Tibial nerve (tissue), 4 donors: ENCODE results near the gene ADORA1. TPM values are rescaled to one million over a fixed set of nuclear protein-coding genes. Genes with fewer than 3 reads are reported as not detected.

Experiments used
- DNase-seq, 2 donors: peaks; one replicate each; pipeline ENCODE4 v3.0.0-alpha.2; 2019; ENCODE audit warnings: low spot score in 2 of 2
- H3K27ac ChIP-seq, 4 donors: fragments of 200-600 bp; sonication (generic) in 3 of 4; one replicate each; pipeline ENCODE4 v1.5.1; 2017 to 2019; ENCODE audit warnings: mild to moderate bottlenecking in 1 of 4
- H3K27me3 ChIP-seq, 2 donors: fragments of 200-600 bp; sonication (generic) in 1 of 2; one replicate each; pipeline versions ENCODE4 v1.5.1 to v1.6.0; 2017 to 2019
- H3K36me3 ChIP-seq, 3 donors: fragments of 200-600 bp; sonication (generic); one replicate each; pipeline ENCODE4 v1.5.1; 2018 to 2019
- H3K4me1 ChIP-seq, 4 donors: fragments of 200-600 bp; sonication (generic) in 3 of 4; one replicate each; pipeline ENCODE4 v1.5.1; 2017 to 2019
- H3K4me3 ChIP-seq, 4 donors: fragments of 200-600 bp; sonication (generic) in 3 of 4; one replicate each; pipeline ENCODE4 v1.5.1; 2017 to 2019; ENCODE audit warnings: mild to moderate bottlenecking in 1 of 4, moderate library complexity in 1 of 4
- H3K9me3 ChIP-seq, 4 donors: fragments of 200-600 bp; sonication (generic) in 3 of 4; one replicate each; pipeline ENCODE4 v1.5.1; 2017 to 2019
- EP300 ChIP-seq, 2 donors: sonication (generic); formaldehyde crosslinking; IDR thresholded peaks; one replicate each; pipeline ENCODE4 v1.6.1; 2017; ENCODE audit warnings: antibody characterized with exemption in 2 of 2, mild to moderate bottlenecking in 1 of 2
- POLR2A ChIP-seq, 2 donors: fragments of 450-650 bp; IDR thresholded peaks; one replicate each; pipeline ENCODE4 v1.6.1; 2017; ENCODE audit warnings: antibody characterized with exemption in 2 of 2, mild to moderate bottlenecking in 2 of 2, moderate library complexity in 2 of 2
- WGBS, 2 donors: methylation state at CpG; one replicate each; pipeline ENCODE4 v1.1.5; 2018; 5-methylcytosine and 5-hydroxymethylcytosine counted together
- total RNA-seq, 4 donors: library from RNA; depleted of rRNA; stranded (reverse); fragments of >200 nt; gene quantifications; one replicate each; pipeline ENCODE4 v1.1.0, GENCODE V29; 2016
- TF ChIP-seq, protein P1 (sequence below), 5 experiments: fragments of 200-600 bp in 3 of 5; fragments of 450-650 bp in 2 of 5; sonication (generic) in 3 of 5; IDR thresholded peaks; one replicate each; pipeline ENCODE4 v1.5.1; 2016 to 2019; ENCODE audit warnings: antibody characterized with exemption in 5 of 5, mild to moderate bottlenecking in 3 of 5, moderate library complexity in 2 of 5

ADORA1 gene
- total RNA-seq, 4 donors from 2014 or later, result 0.30 to 2.2 (median 0.96) TPM

DNA sequence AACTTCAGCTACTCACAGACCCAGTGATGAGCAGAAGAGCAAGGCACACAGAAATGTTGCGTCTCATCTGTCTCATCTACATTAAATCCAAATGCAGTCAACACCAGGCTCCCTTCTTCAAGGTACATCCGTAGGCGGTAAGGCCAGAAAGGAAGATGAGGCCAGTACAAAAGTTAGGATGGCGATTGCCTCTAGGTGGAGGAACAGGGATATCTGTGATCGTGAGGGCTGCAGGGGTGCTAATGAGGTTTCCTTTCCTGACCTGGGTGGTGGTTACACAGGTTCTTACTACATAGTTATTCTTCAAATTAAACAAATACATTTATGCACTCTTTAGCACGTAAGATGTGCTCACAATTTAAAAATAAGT lies 49.5 kb downstream of the ADORA1 start:
- 84 to 90% methylated on average over 6 of the region's 6 CpGs for WGBS, 2 donors
- H3K27me3 ChIP-seq, result no peaks in the 10 kb centered on the region
- DNase-seq, result no peak
- H3K27ac ChIP-seq, result no peak overlapping the region
- H3K9me3 ChIP-seq, result no peaks in the 10 kb centered on the region
- no peak for TF ChIP-seq POLR2A (IDR thresholded peaks at IDR 0.05)
- no peak for TF ChIP-seq EP300 (IDR thresholded peaks at IDR 0.05)
- TF ChIP-seq, protein P1, sequence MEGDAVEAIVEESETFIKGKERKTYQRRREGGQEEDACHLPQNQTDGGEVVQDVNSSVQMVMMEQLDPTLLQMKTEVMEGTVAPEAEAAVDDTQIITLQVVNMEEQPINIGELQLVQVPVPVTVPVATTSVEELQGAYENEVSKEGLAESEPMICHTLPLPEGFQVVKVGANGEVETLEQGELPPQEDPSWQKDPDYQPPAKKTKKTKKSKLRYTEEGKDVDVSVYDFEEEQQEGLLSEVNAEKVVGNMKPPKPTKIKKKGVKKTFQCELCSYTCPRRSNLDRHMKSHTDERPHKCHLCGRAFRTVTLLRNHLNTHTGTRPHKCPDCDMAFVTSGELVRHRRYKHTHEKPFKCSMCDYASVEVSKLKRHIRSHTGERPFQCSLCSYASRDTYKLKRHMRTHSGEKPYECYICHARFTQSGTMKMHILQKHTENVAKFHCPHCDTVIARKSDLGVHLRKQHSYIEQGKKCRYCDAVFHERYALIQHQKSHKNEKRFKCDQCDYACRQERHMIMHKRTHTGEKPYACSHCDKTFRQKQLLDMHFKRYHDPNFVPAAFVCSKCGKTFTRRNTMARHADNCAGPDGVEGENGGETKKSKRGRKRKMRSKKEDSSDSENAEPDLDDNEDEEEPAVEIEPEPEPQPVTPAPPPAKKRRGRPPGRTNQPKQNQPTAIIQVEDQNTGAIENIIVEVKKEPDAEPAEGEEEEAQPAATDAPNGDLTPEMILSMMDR (IDR thresholded peaks at IDR 0.05), result no peak
- H3K36me3 ChIP-seq, result no peaks in the 10 kb centered on the region
- H3K4me3 ChIP-seq, result no peak overlapping the region
- no peaks in the 10 kb centered on the region for H3K4me1 ChIP-seq

DNA sequence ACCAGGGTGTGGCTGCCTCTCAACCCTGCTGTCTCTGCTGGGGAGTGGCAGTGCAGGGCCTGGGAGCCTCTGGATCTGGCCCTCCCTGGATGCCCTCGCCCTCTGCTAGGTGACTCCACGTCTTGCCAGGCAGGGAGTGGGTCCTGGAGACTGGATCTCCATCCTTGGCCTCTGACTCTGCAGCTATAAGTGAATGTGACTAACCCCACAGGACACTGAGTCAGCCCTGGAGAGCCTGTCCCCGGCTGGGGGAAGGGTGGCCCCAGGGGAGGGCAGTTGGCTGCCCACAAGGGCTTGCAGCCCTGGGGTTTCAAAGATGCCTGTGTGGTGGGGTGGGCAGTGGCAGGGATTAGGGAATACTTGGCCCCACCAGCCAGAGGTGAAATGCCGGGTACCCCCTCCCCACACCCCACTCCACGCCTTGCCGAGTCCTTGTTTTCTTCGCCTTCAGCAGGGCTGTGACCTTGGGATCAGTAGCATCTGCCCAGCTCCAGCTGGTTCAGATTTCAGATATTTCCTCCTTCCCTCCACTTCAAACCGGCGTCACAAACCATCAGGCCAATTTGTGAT lies 50.0 kb downstream of the ADORA1 start:
- Histone ChIP-seq H3K27ac (no peak overlapping the region), H3K9me3 (no peaks in the 10 kb centered on the region), H3K27me3 (no peaks in the 10 kb centered on the region), H3K36me3 (no peaks in the 10 kb centered on the region), H3K4me1 (no peaks in the 10 kb centered on the region), H3K4me3 (no peak overlapping the region)
- 45 to 47% methylated on average over 7 to 9 of the region's 9 CpGs for WGBS, 2 donors
- no peak for DNase-seq
- TF ChIP-seq, protein P1 (IDR thresholded peaks at IDR 0.05), result no peak
- no peak for TF ChIP-seq POLR2A (IDR thresholded peaks at IDR 0.05)
- TF ChIP-seq EP300 (IDR thresholded peaks at IDR 0.05), result no peak

DNA sequence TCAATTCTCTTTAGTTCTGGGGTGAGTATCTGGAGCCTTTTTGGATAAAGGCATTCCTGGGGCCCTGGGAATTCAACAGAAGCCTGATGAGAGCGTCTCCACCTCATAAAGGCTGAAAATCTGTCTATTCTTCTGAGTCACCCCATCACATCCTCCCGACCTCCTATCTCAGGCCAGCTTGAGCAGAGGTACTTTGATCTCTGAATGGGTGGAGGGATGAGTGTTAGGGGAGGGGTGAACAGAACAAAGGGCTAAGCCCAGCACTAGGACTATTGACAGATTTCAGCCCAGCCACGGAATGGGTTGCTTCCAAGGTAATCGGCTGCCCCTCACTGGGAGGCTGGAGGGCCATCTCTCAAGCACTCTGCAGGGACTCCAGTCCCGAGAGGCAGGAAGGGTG lies 50.6 kb downstream of the ADORA1 start:
- Histone ChIP-seq H3K9me3 (no peaks in the 10 kb centered on the region), H3K4me3 (no peak overlapping the region), H3K27ac (no peak overlapping the region), H3K36me3 (no peaks in the 10 kb centered on the region), H3K27me3 (no peaks in the 10 kb centered on the region), H3K4me1 (no peaks in the 10 kb centered on the region)
- TF ChIP-seq POLR2A (IDR thresholded peaks at IDR 0.05), result no peak
- no peak for TF ChIP-seq EP300 (IDR thresholded peaks at IDR 0.05)
- TF ChIP-seq, protein P1 (IDR thresholded peaks at IDR 0.05), result no peak
- whole genome bisulfite sequencing, 2 donors, result 63 to 66% methylated on average over 5 of the region's 5 CpGs
- DNase-seq, result no peak

DNA sequence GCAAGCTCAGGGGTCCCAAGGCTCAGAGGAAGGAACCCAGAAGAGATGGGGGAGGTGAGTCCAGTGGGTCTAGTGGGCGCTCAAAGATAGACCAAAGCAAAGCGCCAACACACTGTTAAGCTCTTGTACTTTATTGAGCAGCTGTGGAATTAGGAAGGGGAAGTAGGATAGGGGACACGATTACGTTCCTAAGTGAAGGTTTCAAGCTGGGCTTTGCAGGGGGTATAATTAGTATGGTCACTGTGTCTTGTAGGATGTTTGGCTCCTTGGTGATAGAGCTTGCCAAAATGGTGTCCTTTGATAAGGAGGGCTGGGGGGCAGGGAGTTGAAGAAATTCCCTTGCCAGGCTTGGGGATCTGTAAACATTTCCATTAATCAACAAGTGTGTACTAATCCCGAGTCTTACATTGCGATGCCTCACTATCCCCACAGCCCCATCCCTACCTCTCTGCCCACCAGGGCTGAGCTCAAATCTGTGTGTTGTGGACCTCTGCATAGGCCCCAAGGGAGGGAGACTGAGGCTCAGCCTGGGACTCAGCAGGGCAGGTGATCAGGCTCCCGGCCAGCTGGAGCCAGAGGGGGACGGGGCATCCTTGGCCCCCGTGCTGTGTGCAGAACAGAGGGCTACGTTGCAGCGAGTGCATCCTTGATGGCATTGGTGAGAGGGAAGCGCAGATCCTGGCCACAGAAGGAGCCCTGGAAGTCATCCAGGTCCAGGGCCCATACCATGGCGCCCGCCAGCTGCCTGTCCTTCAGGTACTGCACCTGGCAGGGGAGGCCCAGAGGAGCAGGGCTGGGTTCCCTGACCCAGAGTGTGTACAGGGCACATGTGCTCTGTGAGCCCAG lies 51.5 kb downstream of the ADORA1 start:
- no peaks in the 10 kb centered on the region for H3K27me3 ChIP-seq
- H3K36me3 ChIP-seq, result no peaks in the 10 kb centered on the region
- H3K27ac ChIP-seq, result no peak overlapping the region
- WGBS, 2 donors, result 89 to 93% methylated on average over 9 to 13 of the region's 14 CpGs
- no peak for DNase-seq
- no peak for TF ChIP-seq POLR2A (IDR thresholded peaks at IDR 0.05)
- TF ChIP-seq, protein P1 (IDR thresholded peaks at IDR 0.05), result no peak
- TF ChIP-seq EP300 (IDR thresholded peaks at IDR 0.05), result no peak
- no peaks in the 10 kb centered on the region for H3K4me1 ChIP-seq
- no peak overlapping the region for H3K4me3 ChIP-seq
- H3K9me3 ChIP-seq, result no peaks in the 10 kb centered on the region

DNA sequence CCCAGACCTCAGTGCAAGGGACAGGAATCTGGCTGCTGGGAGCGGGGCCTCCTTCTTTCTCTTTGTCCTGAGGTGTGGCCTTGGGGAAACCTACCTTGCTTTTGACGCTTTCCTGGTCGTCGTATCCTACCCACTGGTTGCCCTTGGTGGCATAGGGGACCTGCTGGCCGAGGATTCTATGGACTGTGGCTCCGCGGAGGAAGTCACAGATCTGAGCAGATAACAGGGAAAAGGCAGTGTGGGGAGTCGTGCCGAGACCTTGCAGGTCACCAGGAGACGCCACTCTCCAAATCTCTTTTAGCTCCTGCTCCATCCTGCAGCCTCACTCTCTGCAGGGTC lies 52.1 kb downstream of the ADORA1 start:
- Histone ChIP-seq H3K4me1 (no peaks in the 10 kb centered on the region), H3K27me3 (no peaks in the 10 kb centered on the region), H3K4me3 (no peak overlapping the region), H3K27ac (no peak overlapping the region), H3K9me3 (no peaks in the 10 kb centered on the region), H3K36me3 (no peaks in the 10 kb centered on the region)
- TF ChIP-seq POLR2A (IDR thresholded peaks at IDR 0.05), result no peak
- no peak for TF ChIP-seq EP300 (IDR thresholded peaks at IDR 0.05)
- TF ChIP-seq, protein P1 (IDR thresholded peaks at IDR 0.05), result no peak
- no peak for DNase-seq
- WGBS, 2 donors, result 89 to 95% methylated on average over 10 of the region's 10 CpGs
